CD14-positive monocyte (primary cell): ENCODE measurements around the gene DTX4. TPM values are rescaled to one million over a fixed set of nuclear protein-coding genes. Genes with fewer than 3 reads are reported as not detected.
A peak's percentile ranks its signal among the peaks of the same experiment; 100 is the strongest.

ENCODE experiments used
- DNase-seq, 3 donors: peaks; one replicate each; pipeline ENCODE4 v3.0.0-alpha.2; 2011 to 2022
- H2AFZ ChIP-seq: 2 replicates; pipeline ENCODE4 v1.6.0; 2012; ENCODE audit warnings: mild to moderate bottlenecking, low read depth, low read length, inconsistent platforms; ENCODE audit not compliant: insufficient read depth, poor library complexity, severe bottlenecking
- H3K27ac ChIP-seq, 2 donors: 1 replicate in 1 of 2; 2 replicates in 1 of 2; pipeline ENCODE4 v1.5.1; 2012 to 2013; ENCODE audit warnings: low read length in 2 of 2, control low read depth in 1 of 2, inconsistent platforms in 1 of 2, low read depth in 1 of 2, mild to moderate bottlenecking in 1 of 2
- H3K27me3 ChIP-seq, 2 donors: one replicate each; pipeline versions ENCODE4 v1.6.0 to v1.6.1; 2011 to 2013; ENCODE audit warnings: low read length in 2 of 2; ENCODE audit not compliant: control insufficient read depth in 2 of 2, insufficient read depth in 2 of 2
- H3K36me3 ChIP-seq, 2 donors: replicated peaks in 1 of 2; 1 replicate in 1 of 2; 2 replicates in 1 of 2; pipeline versions ENCODE4 v1.5.1 to v1.6.1; 2012 to 2013; ENCODE audit warnings: low read length in 2 of 2, control low read depth in 1 of 2, inconsistent platforms in 1 of 2, mild to moderate bottlenecking in 1 of 2; ENCODE audit not compliant: insufficient read depth in 2 of 2, control insufficient read depth in 1 of 2
- H3K4me1 ChIP-seq, 2 donors: 1 replicate in 1 of 2; 2 replicates in 1 of 2; pipeline versions ENCODE4 v1.5.1 to v1.6.1; 2012 to 2013; ENCODE audit warnings: low read length in 2 of 2, control low read depth in 1 of 2, inconsistent platforms in 1 of 2, mild to moderate bottlenecking in 1 of 2, moderate library complexity in 1 of 2; ENCODE audit not compliant: insufficient read depth in 2 of 2, control insufficient read depth in 1 of 2
- H3K4me2 ChIP-seq: replicated peaks from 2 replicates; pipeline ENCODE3; 2012; ENCODE audit warnings: low read length, moderate library complexity, mild to moderate bottlenecking; ENCODE audit not compliant: poor library complexity, severe bottlenecking; ENCODE audit errors: extremely low read depth
- H3K4me3 ChIP-seq, 3 experiments: fragments of 200-600 bp in 1 of 3; sonication (generic) in 1 of 3; replicated peaks in 1 of 3; 1 replicate in 2 of 3; 2 replicates in 1 of 3; pipeline ENCODE4 v1.5.1; 2011 to 2013; ENCODE audit warnings: low read length in 3 of 3, mild to moderate bottlenecking in 3 of 3, control low read depth in 2 of 3, low read depth in 2 of 3, inconsistent platforms in 1 of 3, moderate library complexity in 1 of 3
- H3K79me2 ChIP-seq: 2 replicates; pipeline ENCODE4 v1.6.0; 2012; ENCODE audit warnings: mild to moderate bottlenecking, control low read depth, inconsistent platforms, low read length, moderate library complexity; ENCODE audit not compliant: insufficient read depth
- H3K9ac ChIP-seq: 2 replicates; pipeline ENCODE4 v1.6.0; 2017; ENCODE audit warnings: low read length, mild to moderate bottlenecking; ENCODE audit not compliant: insufficient read depth, poor library complexity, severe bottlenecking
- H3K9me3 ChIP-seq, 2 donors: replicated peaks in 1 of 2; 1 replicate in 1 of 2; 2 replicates in 1 of 2; pipeline versions ENCODE4 v1.5.1 to v1.6.1; 2012 to 2013; ENCODE audit warnings: low read length in 2 of 2, control low read depth in 1 of 2; ENCODE audit not compliant: control insufficient read depth in 1 of 2, insufficient read depth in 1 of 2
- H4K20me1 ChIP-seq: 2 replicates; pipeline ENCODE4 v1.6.0; 2012; ENCODE audit warnings: mild to moderate bottlenecking, low read length, control low read depth, moderate library complexity; ENCODE audit not compliant: insufficient read depth
- H3K27ac Mint-ChIP-seq, 7 donors: one replicate each; pipeline ENCODE4 v1.8.0; 2020; ENCODE audit warnings: mild to moderate bottlenecking in 7 of 7, mixed read lengths in 7 of 7, moderate library complexity in 6 of 7, inconsistent platforms in 2 of 7
- H3K27me3 Mint-ChIP-seq, 3 donors: one replicate each; pipeline ENCODE4 v1.8.0; 2021 to 2022; ENCODE audit warnings: low read depth in 3 of 3, mild to moderate bottlenecking in 3 of 3, mixed read lengths in 3 of 3, moderate library complexity in 3 of 3, inconsistent platforms in 1 of 3
- H3K36me3 Mint-ChIP-seq, 2 donors: one replicate each; pipeline ENCODE4 v1.8.0; 2020; ENCODE audit warnings: mixed read lengths in 2 of 2, inconsistent platforms in 1 of 2, mild to moderate bottlenecking in 1 of 2
- H3K4me1 Mint-ChIP-seq: one replicate; pipeline ENCODE4 v1.8.0; 2020; ENCODE audit warnings: mild to moderate bottlenecking, mixed read lengths
- H3K4me3 Mint-ChIP-seq, 2 donors: one replicate each; pipeline ENCODE4 v1.8.0; 2020; ENCODE audit warnings: mild to moderate bottlenecking in 2 of 2, mixed read lengths in 2 of 2, moderate library complexity in 1 of 2
- H3K9me3 Mint-ChIP-seq, 7 donors: one replicate each; pipeline ENCODE4 v1.8.0; 2020 to 2022; ENCODE audit warnings: mixed read lengths in 7 of 7, mild to moderate bottlenecking in 6 of 7, moderate library complexity in 6 of 7, inconsistent platforms in 2 of 7
- WGBS: methylation state at CpG from one replicate; pipeline ENCODE4 v1.1.5; 2013; ENCODE audit warnings: missing lambda C conversion rate; ENCODE audit not compliant: insufficient coverage; 5-methylcytosine and 5-hydroxymethylcytosine counted together
- intact Hi-C, 2 donors: fragments of 100-400 bp; cut with micrococcal nuclease; formaldehyde crosslinking; loops; one replicate each; pipeline versions ENCODE4 v1.15.0 to v1.15.1; 2023
- polyA plus RNA-seq, 3 donors: library from polyadenylated mRNA; depleted of rRNA in 1 of 3; unstranded in 2 of 3; stranded (reverse) in 1 of 3; fragments of 300-500 nt in 2 of 3; fragments of >200 nt in 1 of 3; fragmentation: Illumina TruSeq in 2 of 3; gene quantifications; 1 replicate in 2 of 3; 2 replicates in 1 of 3; pipeline ENCODE4 v1.2.3, GENCODE V29; 2012 to 2021
- TF ChIP-seq, protein P1 (sequence below): fragments of 200-600 bp; IDR thresholded peaks from one replicate; pipeline ENCODE4 v1.8.0; 2022; ENCODE audit warnings: antibody characterized with exemption, mild to moderate bottlenecking

Gene DTX4
- polyA plus RNA-seq, 3 donors = 0.96 to 1.9 (median 1.1) TPM

GRCh38 chr11:59173080-59173963, 1.4 kb downstream of the DTX4 start:
- Histone ChIP-seq H3K27ac (no peak overlapping the region), H2AFZ (peak overlapping the region; percentile 75), H3K4me2 (peak overlapping the region; percentile 83), H3K27me3 (peaks cover 0 to 9% of the 10 kb centered on the region in 2 donors), H3K9ac (peak overlapping the region; percentile 41), H3K4me1 (peaks cover 14 to 17% of the 10 kb centered on the region in 2 donors), H4K20me1 (peaks cover 11% of the 10 kb centered on the region), H3K4me3 (peak overlapping the region; percentile 45 to 82 (median 48)), H3K36me3 (no peaks in the 10 kb centered on the region), H3K79me2 (peaks cover 5% of the 10 kb centered on the region), H3K9me3 (no peaks in the 10 kb centered on the region)
- DNase-seq = peak; percentile 17 to 52 (median 23)
- TF ChIP-seq, protein P1, sequence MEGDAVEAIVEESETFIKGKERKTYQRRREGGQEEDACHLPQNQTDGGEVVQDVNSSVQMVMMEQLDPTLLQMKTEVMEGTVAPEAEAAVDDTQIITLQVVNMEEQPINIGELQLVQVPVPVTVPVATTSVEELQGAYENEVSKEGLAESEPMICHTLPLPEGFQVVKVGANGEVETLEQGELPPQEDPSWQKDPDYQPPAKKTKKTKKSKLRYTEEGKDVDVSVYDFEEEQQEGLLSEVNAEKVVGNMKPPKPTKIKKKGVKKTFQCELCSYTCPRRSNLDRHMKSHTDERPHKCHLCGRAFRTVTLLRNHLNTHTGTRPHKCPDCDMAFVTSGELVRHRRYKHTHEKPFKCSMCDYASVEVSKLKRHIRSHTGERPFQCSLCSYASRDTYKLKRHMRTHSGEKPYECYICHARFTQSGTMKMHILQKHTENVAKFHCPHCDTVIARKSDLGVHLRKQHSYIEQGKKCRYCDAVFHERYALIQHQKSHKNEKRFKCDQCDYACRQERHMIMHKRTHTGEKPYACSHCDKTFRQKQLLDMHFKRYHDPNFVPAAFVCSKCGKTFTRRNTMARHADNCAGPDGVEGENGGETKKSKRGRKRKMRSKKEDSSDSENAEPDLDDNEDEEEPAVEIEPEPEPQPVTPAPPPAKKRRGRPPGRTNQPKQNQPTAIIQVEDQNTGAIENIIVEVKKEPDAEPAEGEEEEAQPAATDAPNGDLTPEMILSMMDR = no peak
- Mint-ChIP-seq H3K9me3 (peaks cover 0 to 4% (median 0%) of the 10 kb centered on the region in 7 donors), H3K27ac (peak overlapping the region in 3 of 7 donors; percentile 21 to 66 (median 27)), H3K4me1 (peaks cover 20% of the 10 kb centered on the region), H3K27me3 (peaks cover 15 to 22% (median 21%) of the 10 kb centered on the region in 3 donors), H3K4me3 (peak overlapping the region; percentile 90 to 97), H3K36me3 (peaks cover 13 to 14% of the 10 kb centered on the region in 2 donors)
- 22% methylated on average over 13 of the region's 37 CpGs for WGBS
- intact Hi-C loops = loop anchor here (2.0 to 5.0 kb wide), 4 partner anchors 34 to 259 kb away; no protein-coding TSS in a partner anchor

- no peaks in the 10 kb centered on the region for H3K36me3 ChIP-seq
- H3K4me3 ChIP-seq = no peak overlapping the region
- peak overlapping the region; percentile 90 to 97 for H3K4me3 Mint-ChIP-seq
- TF ChIP-seq, protein P1 = no peak
- H3K4me1 ChIP-seq = peaks cover 14 to 17% of the 10 kb centered on the region in 2 donors
- H3K4me1 Mint-ChIP-seq = peaks cover 20% of the 10 kb centered on the region
- no peak overlapping the region for H3K4me2 ChIP-seq
- no peak overlapping the region for H3K27ac ChIP-seq
- intact Hi-C loops = loop anchor here (2.0 to 5.0 kb wide), 4 partner anchors 33 to 258 kb away; no protein-coding TSS in a partner anchor
- no peak overlapping the region for H2AFZ ChIP-seq
- H3K27me3 Mint-ChIP-seq = peaks cover 15 to 22% (median 21%) of the 10 kb centered on the region in 3 donors
- H3K79me2 ChIP-seq = peaks cover 5% of the 10 kb centered on the region
- WGBS = 69% methylated on average over 2 of the region's 7 CpGs
- peaks cover 13 to 14% of the 10 kb centered on the region in 2 donors for H3K36me3 Mint-ChIP-seq
- peaks cover 11% of the 10 kb centered on the region for H4K20me1 ChIP-seq
- peaks cover 0 to 9% of the 10 kb centered on the region in 2 donors for H3K27me3 ChIP-seq
- H3K27ac Mint-ChIP-seq = peak overlapping the region in 1 of 7 donors; percentile 43
- H3K9me3 ChIP-seq = no peaks in the 10 kb centered on the region
- no peak overlapping the region for H3K9ac ChIP-seq
- peak in 1 of 3 donors; percentile 75 for DNase-seq
- peaks cover 0 to 4% (median 2%) of the 10 kb centered on the region in 7 donors for H3K9me3 Mint-ChIP-seq
Observed at GRCh38 chr11:59173964-59174663, 2.2 kb downstream of the DTX4 start.
